ENCODE measurements around the gene TPH2. TPM values are rescaled to one million over a fixed set of nuclear protein-coding genes. Genes with fewer than 3 reads are reported as not detected.

Gene TPH2
- total RNA-seq, 1 experiment from 2014 or later: 0.66 TPM

DNA sequence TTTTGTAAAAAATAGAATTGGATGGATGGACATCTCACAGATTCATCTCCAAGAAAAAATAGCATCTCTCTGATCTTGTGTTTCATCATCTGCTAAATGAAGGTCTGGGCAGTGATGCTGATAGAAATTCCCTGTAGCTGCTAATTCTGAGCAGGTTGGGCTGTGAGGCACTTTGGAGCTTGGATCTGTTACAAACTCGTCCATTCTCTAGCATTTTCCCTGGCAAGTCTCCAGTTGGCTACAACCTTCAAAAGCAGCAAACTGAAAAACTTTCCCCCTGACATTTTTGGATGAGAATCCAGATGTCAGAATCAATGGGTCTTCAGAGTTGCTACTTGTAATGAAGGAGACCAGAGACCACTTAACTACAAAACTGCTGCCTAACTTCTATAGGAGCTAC, 72.7 kb downstream of the TPH2 start:
- no peaks in the 10 kb centered on the region for H3K23me2 ChIP-seq (ENCODE audit: insufficient read length, low read depth, low read length, poor library complexity, severe bottlenecking)
- H3K18ac ChIP-seq (ENCODE audit: insufficient read length, low read depth, low read length): no peak overlapping the region
- no peak for DNase-seq
- H3K9me3 ChIP-seq (ENCODE audit: control insufficient read depth, low read depth, low read length): no peaks in the 10 kb centered on the region
- no peak overlapping the region for H3K27ac Mint-ChIP-seq
- peaks cover 10 to 14% of the 10 kb centered on the region in 2 experiments for H3K4me1 Mint-ChIP-seq
- no CpG with 5 or more reads among the region's 1 CpG for WGBS (ENCODE audit: extremely low coverage, insufficient read length, low lambda C conversion rate)
- no peak overlapping the region for H2AFZ ChIP-seq (ENCODE audit: low read length)
- H3K27me3 ChIP-seq (ENCODE audit: insufficient read depth, low read length): no peaks in the 10 kb centered on the region
- no peak overlapping the region for H3K9ac ChIP-seq (ENCODE audit: extremely low read depth, insufficient read length, low read length)
- no peak overlapping the region for H3T11ph ChIP-seq (ENCODE audit: low read length)
- no peak overlapping the region for H2BK5ac ChIP-seq (ENCODE audit: insufficient read length, low read length)
- H3K14ac ChIP-seq (ENCODE audit: insufficient read depth, low read length): no peak overlapping the region
- no peak overlapping the region for H3K4ac ChIP-seq (ENCODE audit: low read depth, low read length)
- H3K27ac ChIP-seq (ENCODE audit: insufficient read length, low read depth, low read length): no peak overlapping the region
- H3K79me1 ChIP-seq (ENCODE audit: insufficient read depth, low read depth, low read length, poor library complexity, severe bottlenecking): no peaks in the 10 kb centered on the region
- H2BK12ac ChIP-seq (ENCODE audit: insufficient read length, low read depth, low read length): no peak overlapping the region
- no peak overlapping the region for H3K4me3 Mint-ChIP-seq
- TF ChIP-seq, protein P1, sequence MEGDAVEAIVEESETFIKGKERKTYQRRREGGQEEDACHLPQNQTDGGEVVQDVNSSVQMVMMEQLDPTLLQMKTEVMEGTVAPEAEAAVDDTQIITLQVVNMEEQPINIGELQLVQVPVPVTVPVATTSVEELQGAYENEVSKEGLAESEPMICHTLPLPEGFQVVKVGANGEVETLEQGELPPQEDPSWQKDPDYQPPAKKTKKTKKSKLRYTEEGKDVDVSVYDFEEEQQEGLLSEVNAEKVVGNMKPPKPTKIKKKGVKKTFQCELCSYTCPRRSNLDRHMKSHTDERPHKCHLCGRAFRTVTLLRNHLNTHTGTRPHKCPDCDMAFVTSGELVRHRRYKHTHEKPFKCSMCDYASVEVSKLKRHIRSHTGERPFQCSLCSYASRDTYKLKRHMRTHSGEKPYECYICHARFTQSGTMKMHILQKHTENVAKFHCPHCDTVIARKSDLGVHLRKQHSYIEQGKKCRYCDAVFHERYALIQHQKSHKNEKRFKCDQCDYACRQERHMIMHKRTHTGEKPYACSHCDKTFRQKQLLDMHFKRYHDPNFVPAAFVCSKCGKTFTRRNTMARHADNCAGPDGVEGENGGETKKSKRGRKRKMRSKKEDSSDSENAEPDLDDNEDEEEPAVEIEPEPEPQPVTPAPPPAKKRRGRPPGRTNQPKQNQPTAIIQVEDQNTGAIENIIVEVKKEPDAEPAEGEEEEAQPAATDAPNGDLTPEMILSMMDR (conservative IDR thresholded peaks at IDR 0.05): no peak
- no peak overlapping the region for H4K91ac ChIP-seq (ENCODE audit: insufficient read length, low read depth, low read length)
- no peaks in the 10 kb centered on the region for H3K27me3 Mint-ChIP-seq (ENCODE audit: low read depth)
- no peak overlapping the region for H2BK15ac ChIP-seq (ENCODE audit: low read depth, low read length)
- H3K56ac ChIP-seq (ENCODE audit: insufficient read length, low read depth, low read length): no peak overlapping the region
- no peaks in the 10 kb centered on the region for H3K4me1 ChIP-seq (ENCODE audit: insufficient read depth, low read length)
- no peaks in the 10 kb centered on the region for H3K79me2 ChIP-seq (ENCODE audit: insufficient read depth, low read length)
- no peaks in the 10 kb centered on the region for H3K36me3 Mint-ChIP-seq (ENCODE audit: insufficient read depth in 1 of 3, low read depth in 3 of 3)
- no peaks in the 10 kb centered on the region for H3K9me3 Mint-ChIP-seq
- H4K20me1 ChIP-seq (ENCODE audit: control insufficient read depth, insufficient read depth, insufficient read length): no peaks in the 10 kb centered on the region
- H3K23ac ChIP-seq (ENCODE audit: insufficient read length, low read depth, low read length): no peak overlapping the region
- no peak overlapping the region for H4K8ac ChIP-seq (replicated peaks; ENCODE audit: insufficient read length, low read depth, low read length)
- H4K5ac ChIP-seq (ENCODE audit: insufficient read length, low read depth, low read length): no peak overlapping the region
- H2AK5ac ChIP-seq (ENCODE audit: insufficient read length, low read length): no peak overlapping the region
- H2BK20ac ChIP-seq (ENCODE audit: low read depth, low read length, poor library complexity, severe bottlenecking): no peak overlapping the region
- no peak overlapping the region for H3K4me2 ChIP-seq (ENCODE audit: insufficient read depth, insufficient read length, low read length)
- H2BK120ac ChIP-seq (ENCODE audit: low read depth, low read length, poor library complexity, severe bottlenecking): no peak overlapping the region

Measured in H9 (cell line).